MM.1S (cell line): ENCODE measurements around the gene HIPK2.

Experiments
- CTCF ChIP-seq: fragments of 300-600 bp; sonication (generic); IDR thresholded peaks from 2 replicates; pipeline ENCODE4 v1.5.1; 2016; ENCODE audit warnings: antibody characterized with exemption, low read length, mixed read lengths
- EZH2 ChIP-seq: fragments of 300-600 bp; sonication (generic); optimal IDR thresholded peaks from 2 replicates; pipeline ENCODE3; 2017; ENCODE audit warnings: low read depth, mild to moderate bottlenecking, antibody characterized with exemption, low read length, mixed read lengths
- EZH2phosphoT487 ChIP-seq: fragments of 300-600 bp; sonication (generic); IDR thresholded peaks from 2 replicates; pipeline ENCODE4 v1.6.1; 2018; ENCODE audit warnings: antibody characterized with exemption, low read length

- no peak for TF ChIP-seq CTCF
- TF ChIP-seq EZH2phosphoT487 = no peak
- no peak for TF ChIP-seq EZH2
Observed at GRCh38 chr7:139588632-139589031, 189.2 kb downstream of the HIPK2 start.
